Islet precursor cell (in vitro differentiated cells): Measurements from ENCODE around the gene ZFAND5.

Experiments used
- DNase-seq: peaks from one replicate; pipeline ENCODE4 v3.0.0-alpha.2; 2018

ZFAND5 gene

DNA sequence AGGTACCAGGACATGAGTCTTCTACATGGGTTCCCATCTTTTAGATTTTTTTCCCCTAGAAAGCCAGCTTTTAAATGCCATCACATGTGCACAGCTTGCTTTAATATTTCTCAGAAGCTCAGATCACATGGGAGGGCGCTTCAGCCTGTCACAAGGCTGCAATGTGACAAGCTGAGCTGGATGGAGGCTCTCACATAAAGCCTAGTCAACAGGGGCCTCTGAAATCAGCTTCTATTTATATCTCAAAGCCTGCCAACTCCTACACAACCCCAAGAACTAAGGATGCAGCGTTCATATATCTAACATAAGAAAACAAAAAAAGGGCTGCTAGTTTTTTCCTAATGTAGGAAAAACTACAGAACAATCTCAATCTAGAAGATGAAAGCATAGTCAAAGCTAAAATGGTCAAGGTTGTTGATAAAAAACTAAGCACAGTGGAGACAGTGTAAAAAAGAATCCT lies 2.3 kb downstream of the ZFAND5 start:
- DNase-seq = peak; percentile 66

DNA sequence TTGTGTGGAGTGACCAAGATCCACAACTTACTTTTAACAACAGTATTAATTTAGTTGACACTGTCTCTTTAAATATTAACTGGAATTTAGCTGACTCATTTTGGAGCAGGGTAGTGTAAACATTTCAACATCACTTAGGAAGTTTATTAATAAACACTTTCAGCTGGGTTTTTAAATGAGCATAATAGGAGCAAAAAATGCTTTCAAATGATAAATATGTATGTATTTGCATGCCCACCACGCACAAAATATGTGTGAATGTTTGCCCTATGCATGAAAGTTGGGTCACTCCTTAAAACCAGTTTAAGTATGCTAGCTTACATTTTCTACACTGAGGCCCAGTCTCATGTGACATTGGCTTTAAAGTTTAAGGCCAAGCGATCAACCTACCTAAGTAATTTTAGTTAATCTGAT lies 2.9 kb downstream of the ZFAND5 start:
- no peak for DNase-seq

DNA sequence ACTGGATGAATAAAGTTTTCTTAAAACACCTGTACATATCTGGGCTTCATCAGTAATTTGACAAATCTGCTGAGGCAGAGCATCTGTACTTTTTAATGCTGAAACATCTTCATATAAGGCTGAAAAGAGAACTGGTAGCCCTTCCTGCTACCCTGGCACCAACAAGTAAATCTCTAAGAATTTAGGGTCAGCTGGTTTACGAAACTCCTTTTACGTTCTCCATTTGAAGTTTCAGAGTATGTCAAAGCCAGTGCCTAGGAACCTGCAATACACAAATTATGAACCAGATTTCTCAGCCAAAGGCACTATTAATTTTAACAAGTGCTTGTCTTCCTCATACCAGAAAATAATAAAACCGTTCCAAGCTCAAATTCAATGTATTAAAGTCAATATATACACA lies 3.8 kb downstream of the ZFAND5 start:
- DNase-seq = no peak

DNA sequence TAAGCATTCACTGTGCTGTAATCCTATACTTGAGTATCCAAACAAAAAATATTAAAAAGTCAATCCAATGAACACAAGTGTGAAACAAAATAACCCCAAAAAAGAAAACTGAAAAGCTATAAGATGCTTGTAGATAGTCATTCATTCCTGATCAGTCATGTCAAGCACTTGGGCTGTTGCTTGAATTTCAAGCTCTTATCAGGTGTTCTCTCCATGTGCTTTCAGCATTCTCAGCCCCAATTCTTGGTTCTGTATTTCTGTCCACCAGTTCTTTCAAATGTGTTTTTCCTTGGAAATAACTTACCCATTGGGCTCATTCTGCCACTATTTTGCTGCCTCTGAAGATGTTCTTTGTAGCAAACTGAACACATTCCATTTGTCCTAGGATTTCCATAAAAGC lies 4.7 kb downstream of the ZFAND5 start:
- no peak for DNase-seq

DNA sequence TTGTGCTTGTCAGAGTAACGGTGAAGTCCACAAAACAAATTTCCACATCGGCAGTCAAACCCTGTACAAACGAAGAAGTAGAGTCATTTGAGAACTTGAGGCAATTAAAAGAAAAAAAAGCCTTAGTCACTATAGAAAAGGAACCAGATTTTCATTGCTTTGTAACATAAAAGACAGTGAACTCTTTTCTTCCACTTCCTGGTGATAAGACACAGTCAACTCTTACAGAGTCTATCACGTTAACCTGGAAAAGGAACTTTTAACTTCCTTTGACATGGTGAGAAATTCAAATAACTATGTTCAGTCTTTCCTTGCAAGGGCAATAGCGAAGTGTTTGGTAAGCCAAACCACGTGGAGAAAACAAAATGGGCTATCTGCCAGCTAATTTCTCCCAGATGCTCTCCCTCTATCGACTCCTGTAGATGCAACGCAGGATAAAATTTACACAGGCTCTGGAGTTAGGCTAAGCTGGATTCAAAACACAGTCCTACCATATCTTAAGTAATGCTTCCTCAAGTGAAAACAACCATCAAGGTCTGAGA lies 8.9 kb downstream of the ZFAND5 start:
- DNase-seq = no peak

DNA sequence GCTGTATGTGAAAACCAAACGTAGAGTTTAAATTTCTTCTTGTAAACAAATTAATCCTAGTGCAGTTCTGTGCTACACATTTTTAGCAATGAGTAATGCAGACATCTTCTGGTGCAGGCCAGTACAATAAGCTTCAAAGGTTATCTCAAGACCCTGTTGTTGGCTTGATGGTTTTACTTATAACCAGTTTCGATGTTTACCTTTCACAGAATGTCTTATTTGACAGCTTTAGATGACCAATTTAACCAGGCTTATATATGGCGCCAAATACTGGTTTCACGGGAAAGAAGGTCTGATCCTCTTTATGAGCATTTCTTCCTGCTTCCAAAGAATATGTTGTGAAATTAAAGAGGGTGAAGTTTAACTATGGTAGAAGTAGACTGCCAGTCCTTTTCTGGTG lies 9.9 kb downstream of the ZFAND5 start:
- no peak for DNase-seq

DNA sequence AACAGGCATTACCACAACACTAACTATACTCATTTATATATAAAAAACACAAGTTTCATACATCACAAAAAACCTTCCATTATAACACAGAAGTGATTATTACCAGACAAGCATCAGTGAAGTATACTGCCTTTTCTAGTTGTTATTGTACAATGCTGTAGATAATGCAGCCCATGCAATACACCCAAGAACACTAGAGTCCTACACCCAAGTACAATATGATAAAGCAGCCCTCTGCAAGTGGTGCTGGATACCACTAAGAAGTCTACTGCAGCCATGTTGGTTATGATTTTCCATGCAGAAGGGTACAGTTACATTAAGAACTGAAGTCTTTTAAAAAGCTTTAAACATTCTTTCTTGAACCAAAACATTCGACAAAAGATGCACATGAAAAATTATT lies 10.3 kb downstream of the ZFAND5 start:
- DNase-seq = no peak

DNA sequence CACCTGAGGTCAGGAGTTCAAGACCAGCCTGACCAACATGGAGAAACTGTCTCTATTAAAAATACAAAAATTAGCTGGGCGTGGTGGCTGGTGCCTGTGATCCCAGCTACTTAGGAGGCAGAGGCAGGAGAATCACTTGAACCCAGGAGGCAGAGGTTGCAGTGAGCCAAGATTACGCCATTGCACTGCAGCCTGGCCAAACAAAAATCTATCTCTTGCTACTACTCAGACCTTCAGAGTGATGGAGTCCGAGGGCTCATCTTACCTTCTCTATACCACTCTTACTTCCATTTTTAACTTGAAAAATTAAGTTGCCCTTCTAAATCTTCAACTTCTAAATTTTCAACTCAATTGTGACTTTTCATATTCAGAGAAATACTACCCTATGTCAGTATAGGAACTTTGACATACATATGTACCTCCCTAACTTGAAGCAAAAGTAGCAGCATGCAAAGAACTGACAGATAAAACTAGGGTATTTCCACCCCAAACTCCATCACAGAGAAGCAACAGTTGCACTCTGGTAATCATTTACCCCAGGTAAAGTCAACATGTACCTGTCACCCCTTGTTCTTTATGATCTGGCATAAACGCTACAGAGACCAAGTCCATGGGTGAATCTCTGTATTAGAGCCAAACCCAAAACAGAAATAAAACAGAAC lies 11.4 kb downstream of the ZFAND5 start:
- DNase-seq = no peak

DNA sequence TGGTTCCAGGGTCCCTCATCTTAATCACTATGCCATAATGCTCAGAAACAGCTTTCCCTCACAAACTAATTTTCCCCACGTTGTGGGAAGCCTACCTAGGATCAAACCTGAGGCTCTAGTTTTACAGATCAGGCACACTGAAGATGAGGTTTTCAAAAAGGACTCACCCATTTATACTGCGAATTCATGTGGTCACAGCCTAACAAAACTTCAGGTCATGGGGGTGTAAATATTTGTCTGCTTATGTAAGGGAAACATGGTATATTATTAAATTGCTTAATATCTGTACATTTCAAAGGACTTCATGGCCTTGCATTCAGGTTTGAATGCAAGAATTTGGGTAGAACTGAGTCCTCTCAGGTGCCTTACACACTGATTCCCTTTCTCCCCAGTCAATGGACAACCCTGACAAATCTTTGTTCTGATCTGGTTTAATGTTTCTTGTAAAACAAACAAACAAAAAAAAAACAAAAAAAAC lies 12.1 kb downstream of the ZFAND5 start:
- no peak for DNase-seq

DNA sequence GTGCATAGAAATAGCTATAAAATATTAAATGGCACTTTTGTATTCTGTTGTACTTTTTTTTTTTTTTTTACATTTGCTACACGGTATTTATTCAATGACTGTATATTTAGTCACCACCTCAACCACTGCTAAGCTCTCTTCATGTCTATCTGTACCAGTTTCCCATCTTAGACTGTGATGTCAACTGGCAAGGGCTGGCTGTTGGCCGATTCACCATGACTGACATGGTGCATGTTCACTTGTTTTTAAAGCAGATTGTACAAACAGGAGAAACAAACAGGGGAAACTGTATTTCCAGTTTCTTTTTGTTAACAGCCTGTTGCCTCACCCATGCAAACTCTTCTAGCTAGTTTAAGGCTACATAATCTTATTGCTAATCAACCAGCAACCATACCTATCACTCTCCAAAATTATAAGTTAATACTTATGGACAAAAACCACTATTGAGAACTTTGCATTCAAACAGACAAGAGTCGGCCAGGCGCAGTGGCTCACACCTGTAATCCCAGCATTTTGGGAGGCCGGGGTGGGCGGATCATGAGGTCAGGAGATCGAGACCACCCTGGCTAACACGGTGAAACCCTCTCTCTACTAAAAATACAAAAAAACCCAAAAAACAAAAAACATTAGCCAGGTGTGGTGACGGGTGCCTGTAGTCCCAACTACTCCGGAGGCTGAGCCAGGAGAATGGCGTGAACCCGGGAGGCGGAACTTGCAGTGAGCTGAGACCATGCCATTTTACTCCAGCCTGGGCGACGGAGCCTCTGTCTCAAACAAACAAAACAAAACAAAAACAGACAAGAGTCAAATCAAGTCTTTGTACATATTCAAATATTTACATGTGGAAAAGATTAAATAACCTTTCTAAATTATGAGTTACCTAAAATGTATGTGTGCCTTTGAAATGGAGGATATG lies 13.2 kb downstream of the ZFAND5 start:
- no peak for DNase-seq

DNA sequence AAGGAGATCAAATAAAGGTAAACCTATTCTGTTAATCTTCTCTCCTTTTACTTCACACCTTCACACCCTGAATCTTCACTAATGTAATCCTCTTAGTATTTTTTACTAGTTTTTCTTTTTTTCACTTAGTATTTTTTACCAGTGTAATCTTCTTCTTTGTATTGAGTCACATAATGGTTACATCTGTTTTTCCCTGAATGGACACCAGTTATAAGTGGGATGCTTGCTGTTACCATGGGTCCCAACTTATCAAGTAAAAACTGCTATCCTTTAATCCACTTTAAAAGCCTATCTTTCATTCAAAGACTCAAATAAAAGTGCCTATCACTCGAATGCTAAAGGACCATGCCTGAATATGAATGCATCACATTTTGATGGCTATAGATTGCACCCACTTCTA lies 15.1 kb downstream of the ZFAND5 start:
- no peak for DNase-seq

DNA sequence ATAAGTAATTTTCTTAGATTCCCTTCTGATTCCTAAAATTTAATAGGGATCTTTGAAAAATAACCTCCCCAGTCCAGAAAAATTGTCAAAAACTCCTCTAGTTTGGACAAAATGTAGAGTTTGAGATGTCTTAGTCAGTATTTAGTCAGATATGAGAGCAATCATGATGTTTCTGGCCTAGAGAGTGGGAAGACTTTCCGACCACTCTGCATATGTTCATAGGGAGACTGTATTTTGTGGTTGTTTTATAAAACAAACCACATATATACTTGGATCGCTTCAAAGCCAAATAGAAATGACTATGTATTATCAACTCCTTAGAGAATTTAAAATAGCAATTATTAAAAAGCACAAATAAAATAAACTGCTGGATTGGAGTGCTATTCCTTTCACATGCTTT lies 15.8 kb downstream of the ZFAND5 start:
- no peak for DNase-seq

DNA sequence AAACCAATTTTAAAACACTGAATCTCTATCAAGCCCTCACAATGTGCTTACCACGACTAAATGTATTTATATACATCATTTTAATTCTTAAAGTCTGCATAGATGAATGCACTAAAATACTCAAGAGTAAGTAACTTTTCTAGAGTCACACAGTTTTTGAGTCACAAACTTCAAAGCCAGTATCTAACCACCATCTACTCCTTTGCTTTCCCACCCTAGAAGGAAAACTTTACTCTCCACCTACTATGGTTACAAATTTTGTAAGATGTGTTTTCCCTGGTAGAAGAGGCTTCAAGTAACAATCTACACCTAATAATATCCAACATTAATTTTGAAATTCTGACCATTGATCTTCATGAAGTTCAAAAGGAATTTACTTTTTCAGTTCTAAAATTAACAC lies 18.7 kb downstream of the ZFAND5 start:
- DNase-seq = no peak

DNA sequence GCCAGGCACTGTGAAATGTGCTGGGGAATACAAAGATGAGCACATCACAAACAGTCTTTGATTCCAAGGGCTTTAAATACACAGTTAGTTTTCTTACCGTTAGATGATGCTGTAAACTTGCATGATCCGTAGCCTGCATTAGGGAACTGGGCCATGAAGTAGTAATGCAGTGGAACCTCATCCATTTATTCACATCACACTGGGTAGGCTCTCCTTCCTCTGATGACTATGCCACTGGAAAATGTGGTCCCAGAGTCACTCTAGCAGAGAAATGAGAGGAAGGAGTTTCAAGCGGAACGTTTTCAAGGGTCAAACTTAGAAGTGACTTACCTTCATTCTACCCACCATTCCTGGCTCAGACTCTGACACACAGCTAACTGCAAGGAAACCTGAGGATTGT lies 26.4 kb downstream of the ZFAND5 start:
- DNase-seq = no peak

DNA sequence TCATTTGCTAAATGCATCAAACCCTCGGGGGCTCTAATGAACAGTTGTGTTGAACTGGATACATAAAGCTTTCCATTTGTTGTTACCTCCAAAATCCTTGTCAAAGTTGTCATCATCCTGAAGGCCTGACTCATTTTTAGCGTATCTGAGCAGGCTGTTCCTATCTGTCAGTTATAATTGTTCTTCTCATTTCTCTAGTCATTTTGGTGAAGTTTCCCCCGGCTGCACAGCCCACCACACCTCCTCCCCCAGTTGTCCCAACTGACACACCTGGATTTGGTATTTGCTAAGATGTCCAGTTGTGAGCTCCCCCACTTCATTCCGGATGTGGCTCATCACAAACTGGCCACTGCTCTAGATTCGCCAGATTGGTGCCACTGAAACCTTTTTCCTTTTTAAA lies 27.7 kb downstream of the ZFAND5 start:
- DNase-seq = no peak

DNA sequence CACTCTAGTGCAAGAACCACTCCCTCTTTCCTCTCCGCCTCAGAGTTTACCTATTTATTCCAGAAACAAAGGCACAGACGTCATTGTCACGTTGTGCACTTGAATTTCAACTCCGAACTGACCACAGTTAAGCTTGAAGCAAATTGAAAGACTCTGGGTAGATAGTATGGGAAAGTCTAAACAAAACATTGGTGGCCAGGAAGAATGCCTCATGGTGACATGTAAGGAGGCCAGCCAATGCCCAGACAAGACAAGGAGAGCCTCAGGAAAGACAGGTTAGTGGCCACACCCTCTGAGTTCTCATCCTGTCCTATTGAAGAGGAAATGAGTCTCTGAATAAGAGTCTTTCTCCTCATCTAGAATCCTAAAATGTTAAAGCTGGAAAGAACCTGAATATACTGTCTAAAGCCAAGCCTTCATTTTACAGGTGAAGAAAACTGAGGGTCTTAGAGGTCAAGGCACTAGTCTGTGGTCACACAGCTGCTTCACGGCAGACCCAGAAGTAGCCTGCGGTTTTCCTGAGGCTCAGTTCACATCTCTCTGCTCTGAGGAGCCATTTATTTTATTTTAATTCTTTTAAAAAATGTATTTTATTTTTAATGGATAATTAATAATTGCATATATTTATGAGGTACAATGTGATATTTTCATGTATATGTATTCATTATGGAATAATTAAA lies 30.2 kb downstream of the ZFAND5 start:
- no peak for DNase-seq

DNA sequence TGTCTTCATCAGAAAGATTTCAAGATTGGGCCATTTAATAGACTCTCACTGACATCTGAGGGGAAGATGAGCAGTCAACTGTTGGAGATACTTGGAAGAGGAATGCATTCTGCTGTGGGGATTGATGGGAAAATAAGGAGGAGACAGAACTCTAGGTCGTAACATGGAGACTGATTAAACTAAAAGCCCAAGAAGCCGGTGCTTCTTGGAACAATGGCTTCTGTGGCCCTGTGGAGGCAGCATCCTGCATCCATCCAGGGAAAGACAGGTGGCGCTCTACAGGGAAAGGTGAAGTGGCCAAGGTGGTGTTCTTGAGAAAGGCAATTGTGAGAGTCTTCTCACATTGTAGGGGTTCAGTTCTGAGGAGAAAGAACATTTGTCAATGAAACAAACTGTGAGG lies 31.3 kb downstream of the ZFAND5 start:
- DNase-seq = no peak

DNA sequence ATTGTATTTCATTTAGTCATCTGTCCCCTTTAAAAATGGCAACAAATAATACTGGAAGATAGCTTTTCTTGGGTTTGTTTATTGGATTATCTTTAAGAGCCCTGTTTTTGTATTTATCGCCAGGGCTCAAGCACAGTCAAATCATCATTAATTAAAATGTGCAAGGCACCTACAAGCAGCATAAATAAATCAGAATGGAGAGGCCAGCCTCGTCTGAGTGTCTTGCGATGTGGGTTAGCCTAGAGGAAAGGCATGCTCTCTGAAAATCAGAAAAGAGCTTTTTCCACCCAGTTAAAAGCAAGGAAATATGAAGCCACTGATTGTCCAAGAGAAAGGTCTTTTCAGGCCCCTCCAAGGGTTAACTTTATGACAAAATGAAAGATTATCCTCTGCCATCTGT lies 31.8 kb downstream of the ZFAND5 start:
- DNase-seq = no peak

DNA sequence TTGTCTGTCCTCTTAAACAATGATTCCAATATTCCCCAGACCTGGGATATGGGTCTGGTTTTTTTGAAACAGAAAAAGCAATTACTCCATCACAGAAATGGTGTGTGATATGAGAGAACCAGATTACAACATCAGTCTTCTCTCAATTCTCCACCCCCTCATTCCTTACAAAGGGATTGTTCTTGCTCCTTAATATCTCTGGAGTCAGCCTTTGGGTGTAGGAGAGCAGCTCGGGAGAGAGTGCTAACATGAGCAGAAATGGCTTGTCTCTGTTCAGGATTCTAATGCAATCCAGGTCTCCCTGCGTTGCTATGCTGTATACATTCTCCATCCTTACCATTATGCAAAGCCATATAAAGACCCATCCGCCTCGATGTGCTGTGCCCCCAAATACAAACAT lies 32.7 kb downstream of the ZFAND5 start:
- DNase-seq = no peak

DNA sequence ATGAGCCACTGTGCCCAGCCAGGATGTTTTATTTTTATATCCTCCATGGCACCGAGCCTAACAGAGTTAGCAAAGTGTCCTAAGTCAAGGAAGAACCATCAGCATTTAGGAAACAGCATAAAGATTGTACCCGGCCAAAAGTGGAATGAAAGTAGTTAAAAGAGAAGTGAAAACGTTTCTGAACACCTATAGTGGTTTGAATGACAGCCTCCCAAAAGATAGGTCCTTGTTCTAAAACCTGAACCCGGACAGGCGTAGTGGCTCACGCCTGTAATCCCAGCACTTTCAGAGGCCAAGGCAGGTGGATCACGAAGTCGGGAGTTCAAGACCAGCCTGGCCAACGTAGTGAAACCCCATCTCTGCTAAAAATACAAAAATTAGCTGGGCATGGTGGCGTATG lies 37.4 kb downstream of the ZFAND5 start:
- DNase-seq = no peak

DNA sequence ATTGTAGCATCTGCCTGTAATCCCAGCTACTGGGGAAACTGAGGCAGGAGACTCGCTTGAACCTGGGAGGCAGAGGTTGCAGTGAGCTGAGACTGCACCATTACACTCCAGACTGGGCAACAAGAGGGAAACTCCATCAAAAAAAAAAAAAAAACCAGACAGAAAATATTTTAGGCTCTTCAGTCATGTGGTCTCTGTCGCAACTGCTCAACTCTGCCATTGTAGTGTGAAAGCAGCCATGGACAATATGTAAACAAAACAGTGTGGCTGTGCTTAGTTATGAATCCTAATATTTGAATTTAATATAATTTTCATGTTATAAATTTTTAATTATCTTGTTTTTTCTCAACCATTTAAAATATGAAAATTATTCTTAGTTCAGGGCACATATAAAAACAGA lies 38.4 kb downstream of the ZFAND5 start:
- DNase-seq = no peak

DNA sequence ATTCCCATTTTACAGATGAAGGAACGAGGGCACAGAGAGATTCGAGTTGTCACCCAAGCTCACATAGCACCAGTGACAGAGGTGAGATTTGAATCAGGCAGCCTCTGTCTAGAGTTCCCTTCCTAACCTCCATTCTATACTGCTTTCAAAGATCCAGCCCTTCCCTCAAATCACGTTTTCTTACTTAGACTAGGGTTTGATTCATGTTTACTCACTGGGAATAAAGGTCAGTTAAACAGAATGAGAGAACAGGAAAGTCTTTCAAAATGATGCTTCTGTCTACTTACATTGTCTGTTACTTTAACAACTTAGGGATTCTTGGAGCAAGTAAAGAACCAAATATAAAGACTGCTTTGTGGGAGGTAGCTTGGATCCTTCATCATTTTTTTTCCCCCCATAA lies 40.0 kb downstream of the ZFAND5 start:
- no peak for DNase-seq

DNA sequence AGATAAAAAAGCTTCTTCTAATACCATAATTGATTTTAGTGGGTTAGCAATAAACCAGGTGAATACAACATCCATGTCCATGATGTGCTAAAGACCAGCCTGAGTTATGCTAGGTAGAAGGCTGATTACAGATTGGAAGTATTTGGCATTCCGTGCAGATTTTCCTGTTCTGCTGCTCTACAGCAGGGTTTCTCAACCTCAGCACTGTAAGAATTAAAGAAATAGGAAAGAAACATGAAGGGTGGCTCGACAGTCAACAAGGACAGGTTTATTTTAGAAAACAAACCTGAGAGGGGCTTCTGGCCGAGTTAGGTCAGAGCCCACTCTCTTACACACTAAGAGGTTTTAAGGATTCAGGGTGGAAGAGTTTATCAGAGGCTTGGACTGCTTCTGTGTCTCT lies 42.3 kb downstream of the ZFAND5 start:
- DNase-seq = no peak

DNA sequence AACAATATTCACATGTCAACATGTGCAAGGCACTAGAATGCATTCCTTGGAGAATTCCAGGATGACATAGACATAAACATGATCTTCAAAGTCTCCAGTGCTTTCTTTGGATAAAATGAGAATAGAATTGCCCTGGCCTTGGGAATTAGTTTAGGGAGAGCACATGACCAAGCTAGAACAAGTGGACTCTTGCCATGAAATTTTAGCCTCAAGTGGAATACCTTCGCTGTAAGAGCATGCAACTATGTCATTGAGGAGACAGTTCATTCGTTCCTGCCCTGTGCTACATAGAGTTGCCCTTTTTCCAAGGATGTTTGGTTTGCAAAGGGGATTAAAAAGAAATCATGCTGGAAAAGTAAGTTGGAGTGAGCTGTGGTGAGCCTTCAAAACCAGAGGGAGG lies 42.7 kb downstream of the ZFAND5 start:
- no peak for DNase-seq
